Measurements from ENCODE around the gene HSH2D. TPM values are rescaled to one million over a fixed set of nuclear protein-coding genes. Genes with fewer than 3 reads are reported as not detected.

HSH2D gene
- polyA plus RNA-seq, 1 of the 3 experiments (the other 2 are of a cell fraction), result not detected

DNA sequence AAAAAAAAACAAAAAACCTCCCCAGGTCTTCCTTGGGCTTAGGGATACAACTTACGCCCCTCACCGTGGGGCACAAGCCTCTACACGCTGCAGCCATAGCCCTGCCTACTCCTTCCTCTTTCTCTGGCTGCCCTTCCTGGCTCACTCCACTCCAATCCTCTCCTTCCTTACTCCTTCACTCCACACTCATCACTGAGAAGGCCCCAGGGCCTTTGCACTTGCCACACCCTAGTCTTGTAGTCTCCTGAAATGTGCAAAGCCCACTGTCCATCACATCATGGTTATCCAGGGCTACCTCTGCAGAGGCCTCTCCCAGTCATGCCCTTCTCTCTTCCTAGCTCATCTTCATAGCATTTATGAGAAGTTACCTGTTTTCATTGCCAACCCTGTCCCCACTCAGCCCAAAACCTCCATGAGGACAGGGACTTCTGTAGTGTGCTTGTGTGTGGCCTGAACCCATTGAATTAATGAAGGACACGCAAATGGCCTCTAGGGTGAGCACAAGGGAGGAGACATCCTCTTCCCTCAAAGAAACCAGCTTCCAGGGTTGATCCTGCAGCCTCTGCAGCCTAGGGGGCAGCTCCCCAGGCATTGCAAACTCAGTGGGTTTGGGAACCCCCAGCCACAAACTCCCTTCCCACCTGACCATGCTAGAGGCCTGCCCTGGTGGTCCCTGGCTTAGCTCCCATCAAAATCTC is 7.9 kb upstream of the HSH2D start:
- H4K20me1 ChIP-seq (ENCODE audit: insufficient read depth), result no peaks in the 10 kb centered on the region
- 98% methylated on average over 4 of the region's 4 CpGs for WGBS (ENCODE audit: low lambda C conversion rate)
- no peaks in the 10 kb centered on the region for H3K9me2 ChIP-seq
- no peaks in the 10 kb centered on the region for H3K4me1 ChIP-seq (ENCODE audit: control insufficient read depth in 1 of 2, insufficient read depth in 2 of 2, low read depth in 1 of 2, low read length in 1 of 2)
- no peak for TF ChIP-seq RAD21 (IDR thresholded peaks at IDR 0.05; ENCODE audit: low read length)
- TF ChIP-seq MEF2A (IDR thresholded peaks at IDR 0.05; ENCODE audit: borderline replicate concordance, low read depth), result no peak
- no peak for TF ChIP-seq TCF12 (IDR thresholded peaks at IDR 0.05)
- no peak for TF ChIP-seq FOXM1 (IDR thresholded peaks at IDR 0.05; ENCODE audit: low read depth)
- TF ChIP-seq MAX (IDR thresholded peaks at IDR 0.05; ENCODE audit: low read depth), result no peak
- no peak for TF ChIP-seq TEAD4 (IDR thresholded peaks at IDR 0.05; ENCODE audit: borderline replicate concordance, insufficient read depth)
- TF ChIP-seq GABPA (IDR thresholded peaks at IDR 0.05; ENCODE audit: low read depth), result no peak
- TF ChIP-seq GATA2 (CRISPR knock-in tag; IDR thresholded peaks at IDR 0.05), result no peak
- no peak for TF ChIP-seq CHD2 (IDR thresholded peaks at IDR 0.05; ENCODE audit: low read length, partially characterized antibody)
- TF ChIP-seq RXRA (IDR thresholded peaks at IDR 0.05; ENCODE audit: borderline replicate concordance, low read depth), result no peak
- no peak for TF ChIP-seq REST (IDR thresholded peaks at IDR 0.05; ENCODE audit: low read depth, low read length)
- TF ChIP-seq, protein P1, sequence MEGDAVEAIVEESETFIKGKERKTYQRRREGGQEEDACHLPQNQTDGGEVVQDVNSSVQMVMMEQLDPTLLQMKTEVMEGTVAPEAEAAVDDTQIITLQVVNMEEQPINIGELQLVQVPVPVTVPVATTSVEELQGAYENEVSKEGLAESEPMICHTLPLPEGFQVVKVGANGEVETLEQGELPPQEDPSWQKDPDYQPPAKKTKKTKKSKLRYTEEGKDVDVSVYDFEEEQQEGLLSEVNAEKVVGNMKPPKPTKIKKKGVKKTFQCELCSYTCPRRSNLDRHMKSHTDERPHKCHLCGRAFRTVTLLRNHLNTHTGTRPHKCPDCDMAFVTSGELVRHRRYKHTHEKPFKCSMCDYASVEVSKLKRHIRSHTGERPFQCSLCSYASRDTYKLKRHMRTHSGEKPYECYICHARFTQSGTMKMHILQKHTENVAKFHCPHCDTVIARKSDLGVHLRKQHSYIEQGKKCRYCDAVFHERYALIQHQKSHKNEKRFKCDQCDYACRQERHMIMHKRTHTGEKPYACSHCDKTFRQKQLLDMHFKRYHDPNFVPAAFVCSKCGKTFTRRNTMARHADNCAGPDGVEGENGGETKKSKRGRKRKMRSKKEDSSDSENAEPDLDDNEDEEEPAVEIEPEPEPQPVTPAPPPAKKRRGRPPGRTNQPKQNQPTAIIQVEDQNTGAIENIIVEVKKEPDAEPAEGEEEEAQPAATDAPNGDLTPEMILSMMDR (IDR thresholded peaks at IDR 0.05), result no peak
- TF ChIP-seq JUND (IDR thresholded peaks at IDR 0.05), result no peak
- TF ChIP-seq, protein P2, sequence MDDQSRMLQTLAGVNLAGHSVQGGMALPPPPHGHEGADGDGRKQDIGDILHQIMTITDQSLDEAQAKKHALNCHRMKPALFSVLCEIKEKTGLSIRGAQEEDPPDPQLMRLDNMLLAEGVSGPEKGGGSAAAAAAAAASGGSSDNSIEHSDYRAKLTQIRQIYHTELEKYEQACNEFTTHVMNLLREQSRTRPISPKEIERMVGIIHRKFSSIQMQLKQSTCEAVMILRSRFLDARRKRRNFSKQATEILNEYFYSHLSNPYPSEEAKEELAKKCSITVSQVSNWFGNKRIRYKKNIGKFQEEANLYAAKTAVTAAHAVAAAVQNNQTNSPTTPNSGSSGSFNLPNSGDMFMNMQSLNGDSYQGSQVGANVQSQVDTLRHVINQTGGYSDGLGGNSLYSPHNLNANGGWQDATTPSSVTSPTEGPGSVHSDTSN (IDR thresholded peaks at IDR 0.05), result no peak
- DNase-seq, result no peak
- no peaks in the 10 kb centered on the region for H3K79me2 ChIP-seq (ENCODE audit: insufficient read depth)
- ChIA-PET POLR2A (no interaction called here), CTCF (interaction anchor here (1.2 to 1.7 kb wide), 2 partner anchors 10 to 25 kb away, joined by 3 to 4 read pairs; no protein-coding TSS in a partner anchor)
- no peak overlapping the region for H3K27ac ChIP-seq (ENCODE audit: low read depth in 2 of 2, low read length in 1 of 2)
- no peak overlapping the region for H3K9ac ChIP-seq
- no peak overlapping the region for H3K4me2 ChIP-seq
- H2AFZ ChIP-seq (ENCODE audit: low read depth), result no peak overlapping the region
- no peak overlapping the region for H3K4me3 ChIP-seq (ENCODE audit: low read depth in 2 of 2, low read length in 1 of 2)
- H3K9me3 ChIP-seq, result no peaks in the 10 kb centered on the region
- peaks cover 13 to 20% of the 10 kb centered on the region in 2 experiments for H3K36me3 ChIP-seq (replicated peaks in 1 of 2; ENCODE audit: control insufficient read depth in 1 of 2, insufficient read depth in 2 of 2, low read length in 1 of 2)
- H3F3A ChIP-seq (replicated peaks; ENCODE audit: insufficient read depth), result no peaks in the 10 kb centered on the region
- H3K27me3 ChIP-seq (ENCODE audit: insufficient read depth), result no peaks in the 10 kb centered on the region

All from SK-N-SH (cell line).